CD4-positive, alpha-beta T cell treated with Interleukin-21 for 1 hour (primary cell): ENCODE measurements around the gene TYR.
"Not testable (repeated sequence)": the region's sequence is repeated elsewhere in the genome, so short reads cannot be mapped to it uniquely, and the experiment has no call there.

ENCODE experiments used
- DNase-seq: peaks from one replicate; pipeline ENCODE4 v3.0.0-alpha.2; 2020

TYR gene

DNA sequence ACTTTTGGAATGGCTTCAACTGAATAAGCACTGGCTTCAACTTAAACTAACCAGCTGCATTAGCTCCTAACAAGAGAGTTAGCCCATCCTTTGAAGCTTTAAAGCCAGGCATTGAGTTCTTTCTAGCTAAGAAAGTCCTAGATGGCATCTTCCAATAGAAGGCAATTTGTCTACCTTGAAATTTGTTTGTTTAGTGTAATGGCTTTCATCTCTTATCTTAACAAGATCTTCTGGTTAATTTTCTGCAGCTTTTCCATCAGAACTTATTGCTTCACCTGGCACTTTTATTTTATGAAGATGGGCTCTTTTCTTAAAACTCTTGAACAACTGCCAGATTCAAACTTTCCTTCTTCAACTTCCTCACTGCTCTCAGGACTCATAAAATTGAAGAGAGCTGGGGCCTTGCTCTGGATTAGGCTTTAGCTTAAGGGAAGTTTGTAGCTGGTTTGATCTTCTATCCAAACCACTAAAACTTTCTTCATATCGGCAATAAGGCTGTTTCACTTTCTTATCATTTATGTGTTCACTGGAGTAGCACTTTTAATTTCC is 94.9 kb downstream of the TYR start:
- not testable (repeated sequence) for DNase-seq

DNA sequence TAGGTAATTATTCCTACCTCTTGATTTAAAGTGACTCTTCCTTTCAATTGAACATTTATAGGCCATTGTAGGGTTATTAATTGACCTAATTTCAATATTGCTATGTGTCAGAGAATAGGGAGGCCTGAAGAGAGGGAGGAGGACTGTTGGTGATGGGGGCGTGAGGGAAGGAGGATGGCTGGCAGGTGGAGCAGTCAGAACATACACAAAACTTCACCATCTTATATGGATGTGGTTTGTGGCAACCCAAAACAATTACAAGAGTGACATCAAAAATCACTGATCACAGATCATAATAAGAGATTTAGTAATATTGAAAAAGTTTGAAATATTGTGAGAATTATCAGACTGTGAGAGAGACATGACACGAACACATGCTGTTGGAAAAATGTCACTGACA is 95.5 kb downstream of the TYR start:
- not testable (repeated sequence) for DNase-seq

DNA sequence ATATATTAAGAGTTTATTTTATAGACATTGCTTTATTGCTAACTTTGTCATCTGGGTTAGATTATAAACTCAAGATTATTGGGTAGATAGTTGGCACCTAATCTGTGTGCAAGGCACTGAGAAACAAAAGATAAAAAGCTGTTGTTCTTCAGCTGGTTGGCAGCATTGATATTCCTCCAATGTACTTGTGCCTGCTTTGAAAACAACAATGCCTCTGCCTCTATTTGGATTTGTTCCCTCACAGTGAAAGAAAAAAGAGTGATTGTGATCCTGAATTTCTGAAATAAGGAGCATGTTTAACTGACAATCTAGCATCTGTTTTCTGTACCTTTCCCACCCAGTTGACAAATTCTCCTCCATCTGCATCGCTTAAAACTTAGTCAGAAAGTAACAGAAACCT is 98.3 kb downstream of the TYR start:
- no peak for DNase-seq

DNA sequence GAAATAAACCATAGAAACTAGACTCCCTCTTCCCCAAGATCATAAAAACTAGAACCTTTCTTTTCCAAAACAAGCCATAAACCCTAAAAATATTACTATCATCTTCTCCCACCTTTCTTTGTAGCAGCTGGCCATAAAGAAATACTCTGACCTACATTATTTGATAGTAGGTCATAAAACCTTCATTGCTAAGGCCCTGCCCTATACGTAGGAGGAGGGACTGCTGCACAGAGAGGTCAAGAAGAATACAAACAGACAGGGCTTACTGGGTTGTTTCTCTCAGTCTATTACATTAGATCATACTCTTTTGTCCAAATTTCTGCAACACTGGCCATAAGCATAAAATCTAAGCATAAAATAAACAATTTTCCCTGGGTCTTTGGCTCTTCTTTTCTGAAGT is 101.5 kb downstream of the TYR start:
- no peak for DNase-seq

DNA sequence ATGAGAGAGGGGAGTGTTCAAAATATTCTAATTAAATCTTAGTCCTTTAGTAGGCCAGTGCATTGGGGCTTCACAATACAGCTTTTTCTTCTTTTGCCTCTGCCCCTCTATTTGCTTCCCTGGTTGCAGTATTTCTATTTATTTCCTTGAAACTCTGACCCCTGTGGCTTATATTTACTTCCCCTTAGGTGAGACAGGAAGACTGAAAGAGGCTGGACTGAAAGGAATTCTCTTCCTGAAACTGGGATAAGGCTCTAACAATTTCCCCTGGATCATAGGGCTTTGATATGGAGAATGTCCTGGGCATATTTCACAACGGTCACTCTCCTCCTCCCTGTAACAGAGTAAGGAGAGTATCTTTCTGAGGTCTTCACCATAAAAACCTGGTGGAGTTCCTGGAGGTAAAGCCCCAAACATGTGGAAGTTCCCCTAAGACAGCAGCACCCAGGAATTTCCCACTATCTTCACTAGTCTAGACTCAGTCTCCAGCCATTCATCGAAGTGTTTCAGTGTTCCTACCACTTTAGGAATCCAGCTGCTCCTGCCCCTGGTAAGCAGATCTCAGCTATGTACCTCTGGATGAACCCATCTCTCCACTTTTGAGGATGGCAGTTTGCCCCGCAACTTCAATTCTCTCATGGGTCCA is 103.5 kb downstream of the TYR start:
- DNase-seq = not testable (repeated sequence)

DNA sequence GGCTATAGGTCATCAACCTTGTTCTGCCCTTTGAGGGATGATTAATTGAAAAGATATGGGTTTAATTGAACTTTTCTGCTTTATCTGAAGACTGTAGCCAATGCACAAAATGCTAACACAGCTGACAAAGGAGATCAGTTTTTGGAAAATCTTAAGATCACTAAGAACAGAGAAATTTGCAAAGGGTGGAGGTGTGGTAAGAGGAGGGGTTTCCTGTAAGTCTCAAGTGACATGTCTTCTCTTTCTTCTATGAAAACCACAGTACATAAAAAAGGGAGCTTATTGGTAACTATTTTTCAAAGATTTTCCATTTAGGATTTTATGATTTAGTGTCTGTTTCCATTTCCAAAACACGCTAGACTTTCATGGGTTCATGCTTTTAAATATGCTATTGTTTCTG is 108.9 kb downstream of the TYR start:
- not testable (repeated sequence) for DNase-seq

DNA sequence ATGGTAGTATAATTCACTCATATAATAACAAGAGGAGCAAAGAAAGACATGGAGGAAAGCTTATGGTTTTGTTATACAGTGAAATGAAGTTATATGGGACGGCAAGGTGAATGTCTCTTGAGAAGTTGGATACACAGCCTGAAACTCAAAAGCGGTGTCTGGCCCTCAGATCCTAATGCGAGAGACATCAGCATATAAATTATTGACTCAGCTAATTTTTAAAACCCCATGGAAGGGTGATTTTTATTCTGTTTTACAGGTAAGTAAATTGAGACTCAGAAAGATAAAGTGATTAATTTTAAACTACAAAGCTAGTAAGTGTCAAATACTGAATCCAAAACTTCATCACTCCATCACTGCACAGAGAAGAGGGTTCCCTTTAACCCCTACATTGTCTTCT is 110.3 kb downstream of the TYR start:
- DNase-seq = not testable (repeated sequence)

DNA sequence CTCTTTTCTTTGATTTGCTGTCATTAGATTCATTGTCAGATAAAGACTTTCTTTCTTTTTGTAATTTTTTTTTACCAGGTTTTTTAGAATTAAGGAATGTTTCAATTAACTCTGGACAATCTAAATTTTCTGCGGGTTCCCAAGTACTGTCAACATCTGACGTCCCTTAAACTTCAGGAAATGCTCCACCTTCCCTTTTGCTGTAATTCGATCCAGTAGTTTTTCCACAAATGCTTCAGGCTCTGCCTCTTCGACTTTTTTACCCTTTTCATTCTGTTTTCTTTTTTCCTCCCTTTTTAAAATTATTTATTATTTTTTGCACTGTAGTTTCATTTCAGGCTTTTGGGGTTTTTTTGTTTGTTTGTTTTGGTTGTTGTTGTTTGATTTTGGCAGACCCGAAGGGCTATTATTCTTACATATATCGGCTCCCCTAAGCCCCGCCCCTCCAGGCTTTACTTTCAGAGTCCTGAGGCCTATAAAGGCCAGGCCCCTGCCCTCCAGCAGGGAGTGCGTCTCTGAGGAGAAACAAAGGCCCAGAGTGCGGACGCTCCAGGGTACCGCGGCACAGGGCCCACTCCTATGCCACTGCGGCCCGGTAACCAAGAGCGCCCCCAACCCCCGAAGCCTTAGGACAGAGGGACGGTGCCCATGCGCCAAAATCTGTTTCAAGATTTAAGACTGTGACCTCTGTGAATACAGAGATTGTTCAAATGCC is 116.4 kb downstream of the TYR start:
- no peak for DNase-seq

DNA sequence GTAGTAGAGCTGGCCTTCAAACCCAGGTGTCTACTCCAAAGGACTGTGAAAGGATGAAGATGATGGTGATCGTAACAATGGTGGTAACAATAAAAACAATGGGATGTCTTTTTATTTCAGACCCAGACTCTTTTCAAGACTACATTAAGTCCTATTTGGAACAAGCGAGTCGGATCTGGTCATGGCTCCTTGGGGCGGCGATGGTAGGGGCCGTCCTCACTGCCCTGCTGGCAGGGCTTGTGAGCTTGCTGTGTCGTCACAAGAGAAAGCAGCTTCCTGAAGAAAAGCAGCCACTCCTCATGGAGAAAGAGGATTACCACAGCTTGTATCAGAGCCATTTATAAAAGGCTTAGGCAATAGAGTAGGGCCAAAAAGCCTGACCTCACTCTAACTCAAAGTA is 117.3 kb downstream of the TYR start:
- not testable (repeated sequence) for DNase-seq

DNA sequence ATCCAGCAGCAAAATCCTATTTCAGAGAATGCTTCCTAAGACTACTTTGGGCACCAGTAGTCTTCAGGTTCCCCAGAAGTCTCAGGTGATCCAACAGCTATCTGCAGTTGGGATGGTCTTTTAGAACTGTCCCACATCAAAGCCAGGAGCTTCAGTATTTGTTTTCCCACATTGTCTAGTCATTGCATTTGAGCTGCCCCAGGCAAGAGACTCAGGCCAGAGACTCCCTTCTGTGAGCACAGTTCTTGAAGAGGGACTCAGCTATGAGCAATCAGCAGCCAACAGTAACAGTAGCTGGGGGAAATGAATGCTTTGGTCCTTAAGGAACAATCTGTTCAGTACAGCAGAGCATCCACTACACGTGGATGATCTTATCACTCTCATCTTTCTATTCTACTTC is 125.4 kb downstream of the TYR start:
- DNase-seq = not testable (repeated sequence)

DNA sequence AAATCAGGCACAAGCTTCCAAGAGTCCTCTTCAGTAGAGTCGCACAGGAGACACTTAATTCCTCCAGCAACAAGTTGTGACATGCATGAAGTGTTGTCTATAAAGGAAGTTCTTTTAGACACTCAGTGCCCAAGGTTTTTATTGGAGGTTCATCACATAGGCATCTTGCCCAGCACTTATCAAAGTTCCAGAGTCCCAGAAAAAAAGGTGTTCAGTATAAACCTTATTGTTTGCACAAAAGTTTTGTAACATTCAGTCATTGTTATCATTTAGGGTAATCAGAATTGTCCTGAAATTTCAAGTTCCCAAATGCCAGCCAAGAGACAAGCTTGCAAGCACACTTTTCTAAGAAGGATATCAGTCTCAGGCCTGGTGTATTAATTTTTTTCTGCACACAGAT is 130.6 kb downstream of the TYR start:
- DNase-seq = not testable (repeated sequence)

DNA sequence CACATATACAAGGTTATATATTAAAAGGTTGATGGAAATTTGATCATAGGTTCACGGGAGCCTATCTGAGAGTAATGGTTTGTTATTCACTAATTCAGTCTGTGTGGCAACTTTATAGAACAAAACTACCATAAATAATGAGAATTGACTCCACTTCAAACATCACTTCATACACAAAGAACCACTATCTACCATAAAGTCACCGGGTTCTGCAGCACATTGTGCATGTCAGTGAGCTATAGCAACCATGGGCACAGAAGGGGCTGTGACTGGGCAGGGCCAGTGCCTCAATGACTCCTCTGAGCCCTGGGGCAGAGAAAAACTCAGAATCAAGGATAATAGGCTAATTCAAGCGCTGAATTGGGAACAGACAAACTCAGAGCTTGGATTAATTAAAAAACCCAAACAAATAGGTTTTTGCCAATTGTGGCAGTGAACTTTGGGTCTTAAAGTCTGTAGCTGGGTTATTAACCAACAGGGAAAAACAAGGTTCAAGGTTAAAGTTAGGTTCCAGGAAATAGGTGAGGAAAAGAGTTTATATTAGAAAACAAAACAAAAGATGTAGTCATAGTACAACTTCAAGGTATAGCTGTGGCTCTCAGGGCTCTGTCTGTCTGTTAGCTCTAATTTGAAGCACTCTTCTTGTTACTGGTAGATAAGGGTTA is 131.8 kb downstream of the TYR start:
- DNase-seq = not testable (repeated sequence)

DNA sequence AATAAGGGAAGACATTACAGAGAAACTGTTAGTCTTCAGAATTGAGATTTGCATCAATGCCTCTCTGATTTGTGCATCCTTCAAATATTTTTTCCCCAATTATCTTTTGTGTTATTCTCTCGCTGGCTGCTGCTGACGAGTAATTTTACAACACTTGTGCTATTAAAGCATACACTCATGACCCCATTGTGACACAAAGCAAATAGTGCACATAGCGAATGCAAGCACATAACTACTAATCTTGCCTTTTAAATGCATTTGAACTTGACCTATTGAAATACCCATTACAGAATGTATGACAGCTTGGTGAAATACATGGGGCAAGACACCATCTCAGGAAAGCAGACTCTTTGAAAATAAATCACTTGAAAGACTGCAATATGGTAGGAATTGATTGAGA is 132.9 kb downstream of the TYR start:
- not testable (repeated sequence) for DNase-seq

DNA sequence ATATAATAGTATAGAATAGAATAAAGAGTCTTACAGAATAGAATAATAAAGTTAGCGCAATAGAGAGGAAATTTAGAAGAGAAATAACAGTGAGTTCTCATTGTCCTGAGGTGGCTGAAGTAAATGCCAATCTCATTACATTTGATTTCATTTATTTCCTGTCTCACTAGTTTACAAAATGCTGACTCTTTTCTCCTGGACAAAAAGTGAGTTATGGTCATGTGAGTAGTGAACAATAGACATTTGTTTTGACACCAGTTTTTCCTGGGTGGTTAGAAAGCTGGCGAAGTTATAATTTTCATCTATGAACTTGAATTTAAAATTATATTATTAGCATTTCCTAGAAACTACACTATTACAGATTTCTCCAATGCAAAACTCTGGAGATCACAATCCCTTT is 143.7 kb downstream of the TYR start:
- no peak for DNase-seq

DNA sequence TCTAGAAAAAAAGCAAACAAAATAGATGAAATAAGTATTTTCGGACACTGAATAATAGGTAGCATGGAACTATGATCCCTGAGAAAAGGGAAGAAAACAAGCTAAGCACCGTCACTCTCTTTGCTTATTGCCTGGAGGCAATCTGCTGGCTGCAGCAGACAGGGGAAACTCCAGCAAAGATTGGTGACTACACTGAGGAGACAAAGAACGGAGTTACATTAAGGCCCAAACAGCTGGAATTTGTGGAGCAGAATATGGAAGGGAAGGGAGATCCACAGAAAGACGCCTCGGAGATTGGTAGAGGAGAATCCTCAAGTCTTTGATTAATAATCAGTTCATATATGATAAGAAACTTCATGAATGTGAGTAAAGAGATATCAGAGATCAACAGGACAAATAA is 150.2 kb downstream of the TYR start:
- no peak for DNase-seq

DNA sequence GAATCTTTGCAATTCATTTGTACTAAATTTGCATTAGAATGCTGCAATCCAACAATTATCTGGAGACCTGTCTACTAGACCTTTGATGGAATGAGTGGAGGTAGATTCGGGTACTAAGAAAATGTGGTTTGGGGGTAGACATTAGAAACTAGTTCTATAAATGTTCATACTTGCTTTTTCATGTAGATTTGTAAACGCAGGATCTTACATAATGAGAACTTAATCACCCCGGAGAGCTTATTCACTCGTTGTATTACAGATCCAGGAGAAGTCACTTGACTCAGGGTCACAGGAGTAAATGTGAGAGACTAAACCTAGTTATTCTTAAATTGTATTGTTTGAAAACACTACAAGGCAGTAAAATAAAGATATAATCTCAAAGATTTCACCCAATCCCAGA is 154.3 kb downstream of the TYR start:
- not testable (repeated sequence) for DNase-seq

DNA sequence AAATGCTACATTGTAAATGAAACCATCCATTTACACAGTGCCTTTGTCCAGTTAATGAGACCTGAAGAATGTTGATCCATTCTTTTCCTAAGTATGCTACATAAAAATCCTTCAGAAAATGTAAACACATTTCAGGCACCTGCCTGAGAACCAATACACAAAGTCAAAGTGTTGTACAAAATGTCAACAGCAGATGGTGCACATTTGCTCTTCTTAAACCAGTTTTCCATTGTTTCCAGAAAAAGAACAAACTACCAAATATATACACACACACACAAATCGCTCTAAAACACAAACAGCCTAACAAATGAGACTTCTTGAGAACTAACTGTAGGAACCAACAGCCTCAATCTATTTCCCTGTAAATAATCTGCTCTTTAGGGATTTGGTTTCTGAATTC is 156.0 kb downstream of the TYR start:
- not testable (repeated sequence) for DNase-seq

DNA sequence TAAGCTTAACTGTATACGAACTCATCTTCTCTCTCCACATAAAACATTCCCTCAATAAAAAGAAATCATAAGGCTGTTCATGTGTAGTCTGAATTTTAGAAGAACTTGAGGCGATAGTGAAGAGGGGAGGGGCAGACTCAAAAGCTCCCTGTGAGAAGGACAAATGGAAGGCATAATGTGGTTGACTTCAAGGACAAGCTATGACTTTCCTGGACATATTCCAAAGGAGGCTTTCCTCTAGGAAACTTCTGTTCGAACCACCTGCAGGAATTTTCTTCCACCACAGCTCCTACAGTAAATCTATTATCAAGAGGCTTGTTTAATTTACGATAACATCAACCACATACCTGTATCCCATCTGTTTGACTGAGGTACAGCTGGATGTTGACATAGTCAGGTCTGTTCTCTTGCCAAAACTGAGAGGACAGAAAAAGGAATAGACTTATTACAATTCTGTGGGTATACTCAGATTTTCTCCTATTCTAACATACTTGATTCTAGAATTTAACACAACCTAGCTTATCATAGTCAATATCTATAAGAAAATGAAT is 159.5 kb downstream of the TYR start:
- DNase-seq = not testable (repeated sequence)

DNA sequence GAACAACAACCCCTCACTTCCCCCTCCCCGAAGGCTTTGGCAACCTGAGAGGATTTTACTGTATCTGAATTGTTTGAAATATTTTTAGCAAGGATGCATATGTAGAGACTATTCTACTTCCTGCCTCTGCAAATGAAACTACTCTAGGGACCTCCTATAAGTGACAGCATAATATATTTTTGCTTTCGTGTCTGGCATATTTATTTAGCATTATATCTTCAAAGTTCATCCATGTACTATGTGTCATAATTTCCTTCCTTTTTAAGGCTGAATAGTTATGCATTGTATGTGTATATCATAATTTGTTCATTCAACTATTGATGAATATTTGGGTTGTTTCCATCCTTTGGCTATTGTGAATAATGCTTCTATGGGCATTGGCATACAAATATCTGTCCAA is 160.4 kb downstream of the TYR start:
- DNase-seq = not testable (repeated sequence)

DNA sequence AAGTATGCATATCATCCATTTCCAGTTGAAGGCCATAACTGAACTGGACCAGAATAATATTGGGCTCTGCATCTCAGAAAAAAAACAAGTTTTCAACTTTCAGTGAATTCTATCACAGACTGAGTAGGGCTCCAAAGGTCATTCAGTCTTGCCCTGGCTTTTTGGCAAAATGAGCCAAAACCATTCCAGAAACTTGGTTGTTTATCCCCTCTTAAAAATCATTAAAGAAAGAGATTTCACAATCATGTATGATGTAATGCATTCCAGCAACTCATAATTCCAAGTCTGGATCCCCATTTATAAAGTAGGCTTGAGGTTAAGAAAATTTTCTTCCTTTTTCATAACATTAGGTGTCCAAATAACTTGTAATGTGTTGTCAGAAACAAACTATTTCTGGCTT is 162.8 kb downstream of the TYR start:
- not testable (repeated sequence) for DNase-seq

DNA sequence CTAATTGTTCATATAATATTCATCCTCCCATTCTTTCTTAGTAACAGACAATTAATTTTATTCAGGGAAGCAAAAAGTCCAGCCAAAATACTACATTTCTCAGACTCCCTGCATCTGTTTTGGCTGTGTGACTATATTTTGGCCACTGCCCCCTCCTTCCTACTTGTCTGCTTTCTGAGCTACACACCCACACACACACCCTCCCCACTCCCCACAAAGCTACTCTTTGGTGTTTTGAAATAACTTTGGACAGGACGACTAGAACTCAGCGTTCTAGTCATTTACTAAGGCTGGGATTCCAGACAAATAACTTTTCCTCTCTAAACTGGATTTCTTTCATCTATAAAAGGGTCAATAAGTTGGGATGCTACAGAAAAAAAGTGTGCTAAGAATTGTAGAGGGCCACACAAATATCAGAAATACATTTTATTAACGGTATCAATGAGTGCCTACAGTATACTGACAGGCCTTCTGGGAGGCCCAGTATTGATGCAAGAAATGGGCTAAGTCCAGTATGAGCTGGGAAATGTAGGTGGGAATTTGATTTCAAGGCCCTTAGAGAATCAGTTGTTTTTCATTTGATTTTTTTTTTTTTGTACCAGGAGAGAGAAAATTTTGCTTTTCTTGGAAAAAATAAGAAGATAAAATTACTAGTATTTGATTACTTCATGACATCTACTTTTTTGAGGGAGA is 165.4 kb downstream of the TYR start:
- not testable (repeated sequence) for DNase-seq
